Calu3 (cell line): ENCODE data around the gene ZIK1. TPM values are rescaled to one million over a fixed set of nuclear protein-coding genes. Genes with fewer than 3 reads are reported as not detected.
A peak's percentile ranks its signal among the peaks of the same experiment; 100 is the strongest.

Source experiments
- BruUV-seq: library from RNA; stranded (reverse); fragments of 400-500 nt; replicated peaks from 2 replicates; lab custom pipeline; 2021; lab: Mats Ljungman, UMichigan
- CTCF ChIA-PET: fragments of 300-600 bp; sonication (Branson Sonifier 250); formaldehyde crosslinking; loops from one replicate; lab custom pipeline; 2022; ENCODE audit warnings: antibody characterized with exemption; lab: Charles Lee
- DNase-seq: peaks from one replicate; pipeline ENCODE4 v3.0.0; 2022
- H3K27ac Mint-ChIP-seq: one replicate; pipeline ENCODE4 v1.8.0; 2022; ENCODE audit warnings: mixed read lengths; ENCODE audit not compliant: unreplicated experiment
- H3K27me3 Mint-ChIP-seq: one replicate; pipeline ENCODE4 v1.8.0; 2022; ENCODE audit warnings: mixed read lengths; ENCODE audit not compliant: unreplicated experiment
- H3K36me3 Mint-ChIP-seq: one replicate; pipeline ENCODE4 v1.8.0; 2022; ENCODE audit warnings: mild to moderate bottlenecking, moderate library complexity, mixed read lengths; ENCODE audit not compliant: insufficient read depth, unreplicated experiment
- H3K4me1 Mint-ChIP-seq: one replicate; pipeline ENCODE4 v1.8.0; 2022; ENCODE audit warnings: mild to moderate bottlenecking, low read depth, mixed read lengths; ENCODE audit not compliant: unreplicated experiment
- H3K4me3 Mint-ChIP-seq: one replicate; pipeline ENCODE4 v1.8.0; 2022; ENCODE audit warnings: mild to moderate bottlenecking, low read depth, moderate library complexity, mixed read lengths; ENCODE audit not compliant: unreplicated experiment
- H3K9me3 Mint-ChIP-seq: one replicate; pipeline ENCODE4 v1.8.0; 2022; ENCODE audit warnings: low read depth, mixed read lengths; ENCODE audit not compliant: unreplicated experiment
- intact Hi-C: fragments of 100-400 bp; cut with micrococcal nuclease; formaldehyde crosslinking; loops from one replicate; pipeline ENCODE4 v1.10.0; 2022; ENCODE audit not compliant: unreplicated experiment
- total RNA-seq: library from RNA; stranded (reverse); gene quantifications from 2 replicates; pipeline ENCODE4 v1.2.3, GENCODE V29; 2022
- TF ChIP-seq, protein P1 (sequence below): fragments of 200-600 bp; IDR thresholded peaks from one replicate; pipeline ENCODE4 v1.8.0; 2022; ENCODE audit warnings: antibody characterized with exemption; ENCODE audit not compliant: unreplicated experiment

Gene ZIK1
- total RNA-seq, 1 experiment from 2014 or later, result not detected

DNA sequence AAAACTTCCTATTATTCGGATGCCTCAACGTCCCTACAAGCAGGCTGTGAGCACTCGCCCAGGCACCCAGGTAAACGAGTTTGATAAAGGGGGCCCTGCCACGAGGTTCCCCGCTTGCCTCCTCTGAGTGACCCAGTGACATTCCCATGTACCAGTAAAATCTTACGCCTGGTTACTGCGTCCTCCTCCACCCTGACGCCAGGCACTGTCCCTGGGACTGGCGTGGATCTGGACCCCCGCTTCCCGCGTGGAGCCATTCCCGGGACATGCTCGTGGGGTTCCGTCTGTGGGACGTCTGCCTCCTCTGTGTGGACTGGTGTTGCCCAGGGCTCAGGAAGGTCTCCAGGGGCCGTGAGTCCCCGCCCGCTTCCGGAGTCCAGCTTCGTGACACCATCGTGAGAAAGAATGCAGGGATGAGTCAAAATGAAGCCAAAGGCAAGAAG is 23.9 kb upstream of the ZIK1 start:
- no peak for DNase-seq
- Mint-ChIP-seq H3K9me3 (peaks cover 27% of the 10 kb centered on the region), H3K4me1 (peaks cover 11% of the 10 kb centered on the region), H3K4me3 (peak overlapping the region; percentile 97), H3K27me3 (no peaks in the 10 kb centered on the region), H3K36me3 (peaks cover 37% of the 10 kb centered on the region), H3K27ac (peak overlapping the region; percentile 93)
- TF ChIP-seq, protein P1, sequence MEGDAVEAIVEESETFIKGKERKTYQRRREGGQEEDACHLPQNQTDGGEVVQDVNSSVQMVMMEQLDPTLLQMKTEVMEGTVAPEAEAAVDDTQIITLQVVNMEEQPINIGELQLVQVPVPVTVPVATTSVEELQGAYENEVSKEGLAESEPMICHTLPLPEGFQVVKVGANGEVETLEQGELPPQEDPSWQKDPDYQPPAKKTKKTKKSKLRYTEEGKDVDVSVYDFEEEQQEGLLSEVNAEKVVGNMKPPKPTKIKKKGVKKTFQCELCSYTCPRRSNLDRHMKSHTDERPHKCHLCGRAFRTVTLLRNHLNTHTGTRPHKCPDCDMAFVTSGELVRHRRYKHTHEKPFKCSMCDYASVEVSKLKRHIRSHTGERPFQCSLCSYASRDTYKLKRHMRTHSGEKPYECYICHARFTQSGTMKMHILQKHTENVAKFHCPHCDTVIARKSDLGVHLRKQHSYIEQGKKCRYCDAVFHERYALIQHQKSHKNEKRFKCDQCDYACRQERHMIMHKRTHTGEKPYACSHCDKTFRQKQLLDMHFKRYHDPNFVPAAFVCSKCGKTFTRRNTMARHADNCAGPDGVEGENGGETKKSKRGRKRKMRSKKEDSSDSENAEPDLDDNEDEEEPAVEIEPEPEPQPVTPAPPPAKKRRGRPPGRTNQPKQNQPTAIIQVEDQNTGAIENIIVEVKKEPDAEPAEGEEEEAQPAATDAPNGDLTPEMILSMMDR, result no peak
- intact Hi-C loops, result no loop called here
- CTCF ChIA-PET, result no interaction called here
- BruUV-seq, result no TSS peak

DNA sequence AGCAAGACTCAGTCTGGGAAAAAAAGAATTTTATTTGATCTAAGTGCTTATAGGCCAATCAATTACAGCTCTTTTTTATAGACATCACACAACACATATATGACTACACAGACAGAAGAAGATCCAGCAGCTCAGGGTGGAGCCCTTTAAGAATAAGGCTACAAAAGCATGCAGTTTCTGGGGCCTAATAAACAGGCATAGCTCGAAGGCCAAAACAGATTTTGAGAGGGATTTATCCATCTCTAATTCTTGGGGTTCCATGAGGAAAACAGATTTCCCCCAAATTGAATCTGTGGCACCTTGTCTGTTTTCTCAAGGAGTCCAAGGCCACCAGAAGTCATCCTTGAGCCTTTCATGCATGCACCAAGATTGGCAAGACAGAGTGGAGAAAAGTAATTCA is 20.4 kb upstream of the ZIK1 start:
- Mint-ChIP-seq H3K4me1 (peaks cover 2% of the 10 kb centered on the region), H3K27ac (no peak overlapping the region), H3K36me3 (peaks cover 20% of the 10 kb centered on the region), H3K27me3 (no peaks in the 10 kb centered on the region), H3K9me3 (peaks cover 24% of the 10 kb centered on the region), H3K4me3 (no peak overlapping the region)
- TF ChIP-seq, protein P1, result no peak
- intact Hi-C loops, result no loop called here
- CTCF ChIA-PET, result interaction anchor here (0.9 kb wide), 1 partner anchor 700 kb away, joined by 3 read pairs; no protein-coding TSS in a partner anchor
- no TSS peak for BruUV-seq
- DNase-seq, result no peak

DNA sequence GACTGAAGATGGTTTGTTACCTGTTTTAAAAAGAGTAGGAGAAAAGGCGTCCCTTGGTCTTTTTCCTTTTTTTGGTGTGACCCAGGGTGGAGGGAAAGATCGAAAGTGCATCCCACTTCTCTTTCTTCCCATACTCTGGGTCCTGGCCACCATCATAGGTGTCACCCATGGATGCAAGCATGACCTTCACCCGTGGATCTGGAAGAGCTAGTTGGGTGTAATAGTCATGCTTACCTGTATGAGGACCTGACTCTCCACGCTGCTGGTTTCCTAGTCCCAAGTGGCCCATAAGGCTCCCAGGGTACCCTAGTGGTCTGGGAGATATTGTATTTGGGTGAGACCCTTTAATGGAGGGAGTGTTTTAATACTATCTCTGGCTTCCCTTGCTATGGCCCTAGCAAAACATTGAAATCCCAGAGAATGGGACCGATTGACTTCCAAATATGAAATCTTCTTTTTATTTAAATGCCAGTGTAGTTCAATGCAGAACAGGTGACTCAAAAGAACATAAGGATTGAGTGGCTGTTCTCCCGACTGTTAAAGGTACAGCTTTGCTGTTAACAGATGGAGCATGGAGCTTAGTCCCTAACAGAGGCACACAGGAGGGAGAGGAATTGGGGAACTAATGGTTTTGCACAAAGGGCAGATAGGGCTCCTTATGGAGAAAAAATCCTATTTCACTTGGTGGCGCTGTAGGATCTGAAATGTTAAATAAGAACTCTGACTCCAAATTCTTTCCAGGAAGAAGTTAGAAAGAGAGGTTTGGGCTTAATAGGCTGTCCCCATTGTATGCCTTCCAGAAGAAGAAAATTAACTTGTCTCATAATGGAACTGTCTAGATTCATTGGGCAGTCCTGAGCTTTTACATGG is 17.3 kb upstream of the ZIK1 start:
- Mint-ChIP-seq H3K4me3 (no peak overlapping the region), H3K9me3 (peaks cover 29% of the 10 kb centered on the region), H3K36me3 (peaks cover 9% of the 10 kb centered on the region), H3K4me1 (no peaks in the 10 kb centered on the region), H3K27ac (no peak overlapping the region), H3K27me3 (no peaks in the 10 kb centered on the region)
- CTCF ChIA-PET, result no interaction called here
- BruUV-seq, result no TSS peak
- TF ChIP-seq, protein P1, result no peak
- intact Hi-C loops, result no loop called here
- no peak for DNase-seq

DNA sequence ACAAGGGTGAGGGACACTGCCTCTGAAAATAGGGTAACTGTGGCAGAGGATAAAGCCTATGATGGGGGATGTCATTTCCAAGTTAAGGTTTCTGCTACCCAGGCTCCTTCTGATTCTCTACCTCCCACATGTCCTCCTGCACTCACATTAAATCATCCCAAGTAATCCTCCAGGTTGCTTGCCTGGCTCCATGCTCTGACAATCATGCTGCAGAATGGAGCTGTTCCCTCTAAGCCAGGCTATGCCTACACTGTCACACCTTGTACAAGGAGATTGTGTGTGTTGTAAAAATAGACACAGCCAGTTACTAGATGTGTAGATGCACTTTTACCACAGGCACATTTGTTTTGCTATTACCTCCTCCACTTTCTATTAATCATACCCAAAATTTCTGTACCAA is 13.2 kb upstream of the ZIK1 start:
- intact Hi-C loops, result no loop called here
- TF ChIP-seq, protein P1, result no peak
- Mint-ChIP-seq H3K4me1 (no peaks in the 10 kb centered on the region), H3K9me3 (peaks cover 29% of the 10 kb centered on the region), H3K27ac (no peak overlapping the region), H3K27me3 (no peaks in the 10 kb centered on the region), H3K36me3 (peaks cover 29% of the 10 kb centered on the region), H3K4me3 (no peak overlapping the region)
- DNase-seq, result no peak
- CTCF ChIA-PET, result interaction anchor here (0.6 kb wide), 1 partner anchor 10 kb away, joined by 5 read pairs; no protein-coding TSS in a partner anchor
- no TSS peak for BruUV-seq
